ENCODE measurements around the gene KSR1. TPM values are rescaled to one million over a fixed set of nuclear protein-coding genes. Genes with fewer than 3 reads are reported as not detected.

The KSR1 gene
- total RNA-seq, 2 experiments from 2014 or later, result 19.4 to 25.3 TPM

GRCh38 chr17:27539794-27540317, 83.6 kb downstream of the KSR1 start:
- CTCF ChIA-PET, result interaction anchor here (0.9 kb wide), 1 partner anchor 64 kb away, joined by 3 read pairs; no protein-coding TSS in a partner anchor

GRCh38 chr17:27540318-27541101, 84.3 kb downstream of the KSR1 start:
- Mint-ChIP-seq H3K27ac (no peak overlapping the region), H3K4me1 (ENCODE audit: low read depth) (peaks cover 32% of the 10 kb centered on the region), H3K36me3 (ENCODE audit: low read depth) (no peaks in the 10 kb centered on the region), H3K4me3 (no peak overlapping the region), H3K27me3 (no peaks in the 10 kb centered on the region), H3K9me3 (no peaks in the 10 kb centered on the region)
- ATAC-seq (ENCODE audit: poor library complexity) (no peak), DNase-seq (peak in 2 of 14 experiments; percentile 35 to 46)
- Histone ChIP-seq H3K4me3 (ENCODE audit: low read length) (no peak overlapping the region), H3K36me3 (ENCODE audit: insufficient read depth, low read length) (no peaks in the 10 kb centered on the region), H3K4me1 (ENCODE audit: insufficient read depth, low read length) (peaks cover 36% of the 10 kb centered on the region), H3K27me3 (ENCODE audit: control insufficient read depth in 1 of 2, insufficient read depth in 2 of 2, low read length in 2 of 2) (no peaks in the 10 kb centered on the region), H3K27ac (ENCODE audit: low read depth in 1 of 2, low read length in 2 of 2) (no peak overlapping the region), H3K9me3 (ENCODE audit: control insufficient read depth in 1 of 2, insufficient read depth in 1 of 2, low read length in 2 of 2) (no peaks in the 10 kb centered on the region)
- no peak for TF ChIP-seq CTCF (IDR thresholded peaks at IDR 0.05)
- intact Hi-C loops (cut with DNase I, micrococcal nuclease), result no loop called here
- ChIA-PET POLR2A (interaction anchor here (0.8 kb wide), 1 partner anchor 10 kb away, joined by 3 read pairs; no protein-coding TSS in a partner anchor), CTCF (interaction anchor here (0.9 kb wide), 1 partner anchor 63 kb away, joined by 3 read pairs; no protein-coding TSS in a partner anchor)

More at GRCh38 chr17:27539794-27540317, 83.6 kb downstream of the KSR1 start:
- Histone ChIP-seq H3K9me3 (ENCODE audit: control insufficient read depth in 1 of 2, insufficient read depth in 1 of 2, low read length in 2 of 2) (no peaks in the 10 kb centered on the region), H3K4me1 (ENCODE audit: insufficient read depth, low read length) (peaks cover 29% of the 10 kb centered on the region), H3K4me3 (ENCODE audit: low read length) (no peak overlapping the region), H3K27ac (ENCODE audit: low read depth in 1 of 2, low read length in 2 of 2) (no peak overlapping the region), H3K27me3 (ENCODE audit: control insufficient read depth in 1 of 2, insufficient read depth in 2 of 2, low read length in 2 of 2) (no peaks in the 10 kb centered on the region), H3K36me3 (ENCODE audit: insufficient read depth, low read length) (no peaks in the 10 kb centered on the region)
- no peaks in the 10 kb centered on the region for H3K9me3 Mint-ChIP-seq
- no peak overlapping the region for H3K4me3 Mint-ChIP-seq
- intact Hi-C loops (cut with DNase I, micrococcal nuclease), result loop anchor here in 1 of 2 experiments (10.0 kb wide), 2 partner anchors 55 to 105 kb away; no protein-coding TSS in a partner anchor
- no peak overlapping the region for H3K27ac Mint-ChIP-seq
- no peak for TF ChIP-seq CTCF (IDR thresholded peaks at IDR 0.05)
- H3K36me3 Mint-ChIP-seq (ENCODE audit: low read depth), result no peaks in the 10 kb centered on the region
- H3K27me3 Mint-ChIP-seq, result no peaks in the 10 kb centered on the region
- peaks cover 26% of the 10 kb centered on the region for H3K4me1 Mint-ChIP-seq (ENCODE audit: low read depth)
- ATAC-seq (ENCODE audit: poor library complexity) (no peak), DNase-seq (no peak)
- POLR2A ChIA-PET, result interaction anchor here (0.8 kb wide), 1 partner anchor 11 kb away, joined by 3 read pairs; no protein-coding TSS in a partner anchor

GRCh38 chr17:27541301-27542023, 85.2 kb downstream of the KSR1 start:
- Mint-ChIP-seq H3K4me1 (ENCODE audit: low read depth) (peaks cover 41% of the 10 kb centered on the region), H3K36me3 (ENCODE audit: low read depth) (no peaks in the 10 kb centered on the region), H3K27me3 (no peaks in the 10 kb centered on the region), H3K9me3 (no peaks in the 10 kb centered on the region), H3K27ac (no peak overlapping the region), H3K4me3 (no peak overlapping the region)
- intact Hi-C loops (cut with DNase I, micrococcal nuclease), result no loop called here
- ATAC-seq (ENCODE audit: poor library complexity), result no peak
- Histone ChIP-seq H3K27ac (ENCODE audit: low read depth in 1 of 2, low read length in 2 of 2) (no peak overlapping the region), H3K4me1 (ENCODE audit: insufficient read depth, low read length) (peaks cover 42% of the 10 kb centered on the region), H3K36me3 (ENCODE audit: insufficient read depth, low read length) (no peaks in the 10 kb centered on the region), H3K9me3 (ENCODE audit: control insufficient read depth in 1 of 2, insufficient read depth in 1 of 2, low read length in 2 of 2) (no peaks in the 10 kb centered on the region), H3K4me3 (ENCODE audit: low read length) (no peak overlapping the region), H3K27me3 (ENCODE audit: control insufficient read depth in 1 of 2, insufficient read depth in 2 of 2, low read length in 2 of 2) (no peaks in the 10 kb centered on the region)
- CTCF ChIA-PET, result no interaction called here
- no peak for TF ChIP-seq CTCF (IDR thresholded peaks at IDR 0.05)
- DNase-seq, result no peak
- POLR2A ChIA-PET, result no interaction called here
